GM21381 (cell line): ENCODE data around the gene KLHL33.

Experiments used
- ATAC-seq: cut with Tn5 transposase; IDR thresholded peaks from one replicate; pipeline ENCODE4 v1.9.1; 2021; ENCODE audit warnings: mild to moderate bottlenecking, moderate library complexity; ENCODE audit not compliant: unreplicated experiment

The KLHL33 gene

DNA sequence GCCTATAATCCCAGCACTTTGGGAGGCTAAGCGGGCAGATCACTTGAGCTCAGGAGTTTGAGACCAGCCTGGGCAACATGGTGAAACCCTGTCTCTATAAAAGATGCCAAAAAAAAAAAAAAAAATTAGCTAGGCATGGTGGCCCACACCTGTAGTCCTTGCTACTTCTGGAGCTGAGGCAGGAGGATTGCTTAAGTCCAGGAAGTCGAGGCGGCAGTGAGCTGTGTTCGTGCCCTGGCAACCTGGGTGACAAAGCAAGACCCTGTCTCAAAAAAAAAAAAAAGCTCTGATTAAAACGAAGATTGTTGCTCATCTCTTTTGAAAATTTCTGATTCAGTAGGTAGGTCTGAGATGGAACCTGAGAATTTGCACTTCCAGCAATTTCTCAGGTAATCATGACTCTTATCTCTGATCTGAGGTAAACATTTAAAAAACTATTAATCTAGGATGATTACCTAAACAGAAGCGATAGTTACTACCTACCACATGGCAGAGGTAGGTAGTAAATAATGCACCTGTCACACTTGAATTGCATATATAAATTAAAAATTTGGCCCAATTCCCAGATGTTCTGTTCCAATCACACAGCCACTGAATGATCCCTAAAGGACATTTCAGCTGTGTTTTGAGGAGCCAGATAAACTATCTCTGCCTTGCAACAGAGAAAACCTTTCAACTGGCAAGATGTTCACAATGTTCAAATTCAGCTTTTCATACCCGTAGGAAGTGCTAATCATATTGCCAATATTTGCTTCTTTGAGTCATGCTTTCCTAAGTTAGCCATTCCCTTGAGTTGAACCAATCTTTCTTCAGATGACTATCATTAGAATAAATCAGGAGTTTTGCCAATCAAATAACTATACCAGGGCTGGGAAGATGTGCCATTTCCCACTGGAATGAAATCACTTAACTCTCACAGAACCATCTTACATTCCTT is 18.4 kb downstream of the KLHL33 start:
- ATAC-seq = no peak

DNA sequence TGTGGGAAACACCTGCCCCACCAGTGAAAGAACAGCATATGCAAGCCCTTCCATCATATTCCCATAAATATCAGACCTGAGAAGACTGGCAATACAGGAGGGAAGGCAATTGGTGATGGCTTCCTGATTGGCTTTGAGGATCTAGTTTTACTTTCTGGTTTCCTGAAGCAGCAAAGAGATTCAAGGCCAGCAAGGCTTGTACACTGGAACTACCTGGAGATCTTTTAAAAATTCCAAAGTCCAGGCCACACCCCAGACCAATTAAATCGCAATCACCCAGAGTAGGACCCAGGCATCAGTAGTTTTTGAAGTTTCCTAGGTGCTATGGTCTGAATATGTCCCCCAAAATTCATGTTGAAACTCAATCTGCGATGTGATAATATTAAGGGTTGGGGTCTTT is 19.7 kb downstream of the KLHL33 start:
- ATAC-seq = no peak

DNA sequence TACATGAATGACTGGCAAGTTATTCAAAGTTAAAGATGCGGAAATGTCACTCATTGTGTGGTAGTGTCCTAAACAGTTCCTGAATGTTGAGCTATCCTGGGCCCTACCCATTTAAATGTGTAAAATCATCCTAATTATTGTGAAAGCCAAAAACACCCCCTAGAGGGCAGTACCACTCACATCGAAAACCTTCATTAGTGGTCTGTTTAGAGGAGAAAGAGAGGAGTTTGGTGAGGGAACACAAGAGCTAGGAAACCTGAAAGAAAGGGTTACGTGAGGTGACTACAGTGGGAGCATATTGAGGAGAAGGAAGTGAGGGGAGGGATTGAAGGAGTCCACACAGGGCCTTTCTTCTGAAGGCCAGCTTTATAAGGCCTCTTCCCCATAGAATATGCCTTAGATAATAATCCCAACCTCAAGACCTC is 20.2 kb downstream of the KLHL33 start:
- peak; percentile 36 for ATAC-seq

DNA sequence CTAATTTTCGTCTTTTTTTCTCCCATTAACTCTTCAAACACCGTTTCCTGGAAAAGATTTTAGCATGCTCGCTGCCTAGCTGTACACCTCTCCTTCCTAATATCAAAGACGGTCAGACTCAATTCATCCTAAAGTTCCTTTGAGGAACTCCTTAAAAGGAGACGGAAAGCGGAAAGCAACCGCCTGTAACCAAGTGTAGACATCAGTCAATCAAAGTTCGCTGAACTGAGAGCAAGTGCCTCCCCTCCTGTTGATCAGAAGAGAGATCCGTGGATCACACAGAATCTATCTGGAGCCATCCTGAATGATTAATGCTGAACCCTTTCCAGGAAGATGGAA is 22.3 kb downstream of the KLHL33 start:
- ATAC-seq = peak; percentile 35

DNA sequence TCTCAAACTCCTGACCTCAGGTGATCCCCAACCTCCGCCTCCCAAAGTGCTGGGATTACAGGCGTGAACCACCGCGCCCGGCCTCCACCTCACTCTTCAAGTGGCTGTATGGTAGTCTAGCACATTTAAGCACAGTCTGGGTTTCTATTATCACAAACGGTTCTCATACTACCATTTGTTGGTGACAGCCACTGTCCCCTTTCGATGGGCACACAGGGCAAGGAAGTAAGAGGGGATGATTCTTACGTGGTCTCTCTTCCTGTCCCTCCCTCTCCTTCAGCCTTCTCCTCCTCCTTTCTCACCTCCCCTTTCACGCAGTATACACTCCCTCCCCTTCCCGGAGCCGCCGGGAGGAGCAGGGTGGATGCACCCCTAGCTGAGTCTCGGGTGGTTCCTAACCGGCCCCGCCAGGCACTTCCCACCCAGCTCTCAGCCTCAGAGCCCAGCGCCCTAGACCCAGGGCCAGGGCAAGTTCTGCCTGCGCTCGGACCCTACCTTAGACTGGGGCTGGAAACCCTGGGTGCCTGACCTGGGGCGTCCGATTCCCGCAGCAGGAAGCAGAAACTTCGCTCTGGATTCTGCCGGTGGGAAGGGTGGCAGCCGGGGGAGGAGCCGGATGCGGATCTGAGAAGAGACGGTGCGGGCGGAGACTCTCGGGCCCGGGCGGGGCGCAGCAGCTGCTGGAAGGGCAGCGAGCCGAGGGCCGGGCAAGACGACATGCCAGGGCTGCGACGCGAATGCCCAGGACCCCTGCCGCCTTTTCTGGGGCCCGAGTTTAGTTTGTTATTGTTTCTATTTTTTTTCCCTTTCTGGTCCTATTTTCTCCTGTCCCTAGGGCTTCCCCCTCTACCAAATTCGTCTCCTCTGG is 22.9 kb downstream of the KLHL33 start, which contains the start of gene TEP1:
Gene TEP1, minus strand, starts transcription at position 626 of the 868 bp plus-strand sequence. CDS start 5,062 bp downstream, outside the sequence.
- ATAC-seq = peak; percentile 49

DNA sequence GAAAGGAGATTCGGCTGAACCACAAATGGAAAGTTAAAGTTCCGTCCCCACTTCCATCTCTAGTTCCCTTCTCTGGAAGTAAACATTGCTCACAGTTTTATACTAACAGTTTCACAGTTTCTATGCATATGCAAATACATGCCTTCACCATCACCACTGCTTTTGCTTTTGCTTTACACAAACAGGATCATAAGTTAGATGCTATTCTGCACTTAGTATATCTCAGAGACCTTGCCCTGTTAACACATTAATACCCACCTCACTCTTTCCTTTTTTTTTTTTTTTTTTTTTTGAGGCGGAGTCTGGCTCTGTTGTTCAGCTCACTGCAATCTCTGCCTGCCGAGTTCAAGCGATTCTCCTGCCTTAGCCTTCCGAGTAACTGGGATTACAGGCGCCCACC is 23.6 kb downstream of the KLHL33 start:
- ATAC-seq = peak; percentile 58

DNA sequence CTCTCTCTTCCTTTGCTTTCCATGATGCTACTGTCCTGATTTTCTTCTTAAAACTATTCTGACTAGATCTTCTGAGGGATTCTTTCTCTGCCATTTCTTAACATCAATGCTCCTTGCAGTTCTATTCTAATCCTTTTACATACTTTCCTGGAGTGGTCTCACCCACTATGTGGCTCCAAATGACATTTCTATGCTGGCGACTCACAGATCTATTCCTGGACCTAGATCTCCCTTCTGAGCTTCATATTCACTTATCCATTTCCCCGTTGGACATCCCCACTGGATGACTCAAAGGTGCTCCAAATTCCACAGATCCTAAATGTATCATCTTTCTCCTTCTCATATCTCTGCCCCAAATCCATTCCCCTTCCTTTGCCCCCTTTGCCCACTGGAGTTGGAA is 26.7 kb downstream of the KLHL33 start:
- ATAC-seq = no peak

DNA sequence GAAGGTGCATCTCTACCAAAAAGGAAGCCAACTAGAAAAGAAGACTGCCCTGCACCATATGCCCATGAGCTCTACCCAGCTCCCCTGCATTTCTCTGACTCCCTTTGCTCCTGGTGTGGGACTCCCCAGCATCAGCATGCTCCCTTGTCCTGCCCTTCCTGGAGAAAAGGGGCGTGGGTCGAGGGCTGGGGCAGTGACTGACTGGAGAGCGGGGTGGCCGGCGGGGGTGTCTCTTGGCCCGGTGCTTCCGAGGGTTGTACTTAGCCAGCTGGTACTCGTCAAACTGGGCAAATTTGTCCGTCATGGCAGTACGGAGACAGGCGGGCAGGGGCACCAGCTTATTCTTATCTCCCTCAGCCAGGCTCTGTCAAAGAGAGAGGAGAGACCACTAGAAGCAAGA is 32.4 kb downstream of the KLHL33 start:
- no peak for ATAC-seq

DNA sequence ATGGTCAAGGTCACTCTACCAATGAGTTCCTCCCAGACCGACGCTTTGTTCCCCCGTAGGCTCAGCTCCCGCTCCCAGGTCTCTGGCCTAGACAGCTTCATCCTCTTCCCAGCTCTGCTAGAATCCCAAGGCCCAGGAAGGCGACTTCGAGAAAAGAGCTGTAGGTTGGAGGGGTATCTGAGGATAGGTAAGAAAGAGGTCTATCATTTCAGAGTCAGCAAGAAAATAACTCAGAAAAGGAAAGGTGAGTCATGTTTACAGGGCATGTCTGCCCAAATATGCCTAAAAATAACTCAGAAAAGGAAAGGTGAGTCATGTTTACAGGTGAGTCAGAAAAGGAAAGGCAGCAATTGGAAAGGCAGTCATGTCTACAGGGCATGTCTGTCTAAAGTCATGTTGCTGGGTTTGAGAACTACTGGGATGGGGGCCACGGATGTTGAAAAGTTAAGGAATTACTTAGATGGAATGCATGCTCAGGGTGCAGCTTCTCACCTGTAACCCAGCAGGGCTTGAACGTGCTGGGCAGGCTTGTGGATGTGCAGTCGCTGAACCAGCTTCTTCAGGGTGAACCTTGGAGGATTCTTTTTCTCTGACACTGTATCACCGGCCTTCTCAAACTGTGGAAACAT is 34.9 kb downstream of the KLHL33 start:
- no peak for ATAC-seq

DNA sequence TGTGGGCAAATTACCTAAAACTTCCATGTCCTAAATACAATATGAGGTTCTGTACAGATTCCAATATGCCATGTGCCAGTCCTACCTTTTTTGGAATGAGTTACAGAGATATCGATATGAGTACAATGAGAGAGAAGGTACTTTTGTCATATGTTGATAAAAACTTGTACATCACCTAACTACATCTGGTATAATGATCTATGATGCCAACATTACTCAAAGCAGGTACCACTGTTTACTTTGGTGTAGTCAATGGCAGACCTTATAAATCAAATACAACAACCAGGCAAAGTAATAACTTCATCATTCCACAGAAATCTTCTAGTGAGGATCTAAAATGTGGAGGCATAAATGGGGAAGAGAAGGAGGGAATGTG is 35.4 kb downstream of the KLHL33 start:
- no peak for ATAC-seq

DNA sequence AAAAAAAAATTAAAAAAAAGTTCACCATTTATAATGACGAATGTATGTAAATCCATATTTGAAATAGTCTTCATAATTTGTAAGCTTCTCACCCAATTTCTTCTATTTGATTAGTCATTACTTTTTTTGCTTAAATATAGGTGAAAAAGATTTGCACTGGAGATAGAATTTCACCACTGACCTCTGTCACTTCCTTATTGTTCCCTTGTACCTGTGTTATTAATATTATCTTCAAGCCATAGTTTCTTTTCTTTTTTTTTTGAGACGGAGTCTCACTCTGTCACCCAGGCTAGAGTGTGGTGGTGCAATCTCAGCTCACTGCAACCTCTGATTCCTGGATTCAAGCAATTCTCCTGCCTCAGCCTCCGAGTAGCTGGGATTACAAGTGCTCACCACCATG is 38.5 kb downstream of the KLHL33 start:
- no peak for ATAC-seq

DNA sequence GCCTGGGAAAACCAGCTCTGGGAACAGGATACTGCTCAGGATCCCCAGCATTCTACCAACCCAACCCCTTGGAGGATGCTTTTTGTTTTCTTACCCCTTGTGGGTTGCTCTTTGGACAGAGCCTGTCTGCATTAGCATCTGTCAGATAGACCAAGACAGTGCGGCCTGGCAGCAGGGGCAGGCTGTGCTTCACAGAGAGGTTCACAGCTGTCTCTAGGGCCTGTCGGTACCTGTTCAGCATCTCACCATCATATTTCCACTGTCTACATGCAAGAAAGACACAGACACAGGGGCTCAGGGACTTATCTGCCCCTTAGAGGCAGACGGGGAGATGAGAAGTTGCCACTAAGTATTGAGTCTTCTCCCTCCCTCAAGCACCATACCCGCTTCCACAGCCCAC is 44.5 kb downstream of the KLHL33 start:
- ATAC-seq = no peak

DNA sequence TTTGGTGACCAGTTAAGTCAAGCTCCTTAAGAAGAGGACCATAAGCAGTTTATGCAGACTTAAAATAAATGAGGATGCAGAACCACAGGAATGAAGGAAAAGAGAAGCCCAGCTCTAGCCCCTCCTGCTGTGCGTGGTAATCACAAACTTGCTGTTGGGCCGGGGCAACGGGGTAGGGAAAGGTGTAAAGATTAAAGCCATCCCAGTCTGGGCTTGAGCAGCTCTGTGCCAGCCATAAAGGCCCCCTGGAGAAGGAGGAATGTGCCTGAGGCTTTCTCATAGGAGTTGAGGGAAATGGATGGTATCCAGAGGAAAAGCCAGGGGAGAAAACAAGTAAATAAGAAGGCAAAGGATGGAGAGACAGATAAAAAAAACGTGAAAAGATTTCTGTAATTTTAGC is 47.8 kb downstream of the KLHL33 start:
- ATAC-seq = no peak

DNA sequence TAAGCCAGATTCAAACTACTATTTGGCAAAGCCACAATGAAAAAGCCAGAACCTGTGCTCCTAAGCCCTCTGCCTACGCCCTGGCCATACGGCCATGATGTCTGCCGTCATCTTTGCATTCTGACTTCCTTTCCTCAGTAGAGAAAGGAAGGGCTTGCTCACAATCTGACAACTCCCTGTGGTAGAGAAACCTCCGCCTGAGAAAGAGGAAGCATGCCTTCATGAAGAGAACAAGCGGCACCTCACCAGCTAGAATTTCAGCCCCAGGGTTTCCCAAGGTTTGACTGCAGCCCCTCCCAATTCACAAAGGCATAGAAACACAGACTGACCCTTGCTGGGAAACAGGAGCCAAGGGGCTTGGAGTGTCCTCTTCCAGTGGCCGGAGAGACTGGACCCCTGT is 48.4 kb downstream of the KLHL33 start:
- ATAC-seq = peak; percentile 52

DNA sequence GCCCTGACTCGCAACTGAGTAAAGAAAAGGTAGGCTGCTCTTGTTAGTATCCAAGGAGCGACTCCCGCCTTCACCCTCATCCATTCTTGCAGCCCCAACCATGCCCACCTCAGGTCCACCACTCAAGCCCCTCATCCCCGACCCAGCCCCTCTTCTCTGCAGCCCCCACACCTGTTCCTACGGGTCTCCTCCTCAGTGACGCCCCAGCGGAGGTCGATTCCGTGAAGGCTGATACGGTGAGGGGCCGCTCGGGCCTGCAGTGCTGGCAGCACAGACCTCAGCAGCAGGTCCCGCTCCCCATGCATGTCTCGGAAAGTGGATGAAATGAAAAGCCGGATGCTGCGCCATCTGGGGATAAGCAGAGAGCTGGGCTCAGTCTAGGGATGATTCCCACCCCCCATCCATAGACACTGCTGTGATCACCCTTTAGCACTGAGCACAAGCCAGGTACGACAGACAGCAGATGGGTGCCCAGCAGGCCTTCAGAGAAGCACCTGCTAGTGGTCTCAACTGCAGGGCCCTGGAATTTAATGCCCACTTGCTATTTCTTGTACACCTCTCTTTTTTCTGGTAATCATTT is 49.6 kb downstream of the KLHL33 start:
- ATAC-seq = no peak

DNA sequence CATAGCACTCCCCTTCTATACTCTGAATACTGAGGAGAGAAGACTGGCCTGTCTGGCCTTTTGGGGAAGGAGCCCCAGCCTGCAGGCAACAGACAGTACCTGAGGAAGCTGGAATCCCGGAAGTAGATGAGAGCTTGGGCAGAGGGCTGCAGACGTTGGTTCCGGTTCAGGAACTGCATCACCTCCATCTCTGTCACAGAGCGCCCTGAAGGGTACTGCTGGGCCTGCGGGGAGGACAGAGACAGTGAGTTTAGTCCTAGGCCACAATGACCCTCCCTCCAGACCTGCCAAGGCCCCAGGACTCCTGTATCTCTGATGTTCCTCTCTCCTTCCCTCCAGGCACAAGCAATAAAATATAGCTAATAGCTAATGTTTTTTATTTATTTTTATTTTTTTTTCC is 51.1 kb downstream of the KLHL33 start:
- ATAC-seq = no peak

DNA sequence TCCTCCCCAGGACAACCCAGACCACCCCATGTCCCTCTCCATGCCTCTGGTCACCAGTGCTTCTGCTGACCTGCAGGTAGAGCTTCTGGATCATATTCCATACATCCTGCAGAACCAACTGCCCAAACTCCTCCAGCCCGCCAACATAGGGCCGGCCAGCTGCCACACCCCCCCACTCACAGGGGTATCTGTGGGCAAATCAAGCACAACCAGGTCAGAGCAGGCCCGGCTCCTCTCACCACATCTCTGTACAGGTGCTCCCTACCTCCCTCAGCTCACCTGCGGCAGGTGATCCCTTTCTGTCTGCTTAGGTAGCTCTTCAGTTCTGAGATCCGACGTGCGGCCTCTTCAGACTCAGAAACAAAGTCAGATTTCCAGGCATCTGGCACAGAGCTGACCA is 51.6 kb downstream of the KLHL33 start:
- ATAC-seq = no peak

DNA sequence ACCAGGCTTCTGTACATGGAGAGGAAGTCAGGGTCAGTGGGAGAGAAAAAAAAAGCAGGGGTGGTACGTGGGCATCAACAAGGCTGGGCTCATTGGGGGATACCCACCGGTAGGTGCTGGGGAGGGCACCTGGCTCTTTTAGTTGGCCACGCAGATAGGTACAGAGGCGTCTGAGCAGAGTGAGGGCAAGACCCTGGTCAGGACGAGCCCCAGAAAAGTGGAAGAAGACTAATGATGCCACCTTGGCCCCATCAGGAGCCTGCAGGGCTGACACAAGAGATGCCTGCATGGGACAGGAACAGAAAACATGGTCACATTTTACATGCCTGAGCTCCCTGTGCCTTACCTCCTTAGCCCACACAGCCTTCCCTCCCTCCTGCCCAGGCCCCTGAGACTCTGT is 52.3 kb downstream of the KLHL33 start:
- ATAC-seq = no peak

DNA sequence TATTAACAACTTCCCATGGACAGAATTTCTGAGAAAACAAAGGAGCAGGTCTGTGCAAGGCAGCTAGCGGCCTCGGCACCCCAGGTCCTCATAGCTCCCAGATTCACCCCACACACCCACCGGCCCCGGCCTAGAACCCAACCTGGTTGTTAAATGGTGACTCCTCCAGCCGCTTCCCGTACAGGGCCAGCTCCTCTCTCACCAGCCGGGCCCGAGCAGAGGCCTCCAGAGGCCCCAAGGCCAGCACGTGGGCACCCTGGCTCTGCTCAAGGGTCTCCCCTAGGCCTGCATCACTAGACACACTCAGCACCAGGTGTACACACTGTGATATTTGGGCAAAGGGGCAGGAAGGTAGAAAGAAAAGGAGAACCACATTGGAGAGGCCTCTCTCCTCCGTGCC is 52.9 kb downstream of the KLHL33 start:
- no peak for ATAC-seq

DNA sequence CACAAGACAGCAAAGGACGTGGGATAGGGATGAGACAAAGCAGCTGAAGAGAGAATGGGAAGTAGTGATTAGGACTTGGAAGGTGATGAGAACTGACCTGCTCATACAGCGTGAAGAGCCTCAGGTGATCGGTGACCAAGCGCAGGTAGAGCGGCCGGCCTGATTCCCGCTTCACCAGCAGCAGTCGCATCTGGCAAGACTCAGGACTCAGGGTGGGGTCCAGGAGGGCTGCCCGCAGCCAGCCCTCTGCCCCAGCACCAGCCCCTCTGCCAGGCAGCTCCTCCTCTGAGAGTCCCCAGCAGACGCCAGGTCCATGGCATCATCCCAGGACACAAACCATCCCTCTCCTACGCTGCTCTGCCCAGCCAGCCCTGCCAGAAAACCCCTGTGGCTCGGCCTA is 53.4 kb downstream of the KLHL33 start:
- no peak for ATAC-seq

DNA sequence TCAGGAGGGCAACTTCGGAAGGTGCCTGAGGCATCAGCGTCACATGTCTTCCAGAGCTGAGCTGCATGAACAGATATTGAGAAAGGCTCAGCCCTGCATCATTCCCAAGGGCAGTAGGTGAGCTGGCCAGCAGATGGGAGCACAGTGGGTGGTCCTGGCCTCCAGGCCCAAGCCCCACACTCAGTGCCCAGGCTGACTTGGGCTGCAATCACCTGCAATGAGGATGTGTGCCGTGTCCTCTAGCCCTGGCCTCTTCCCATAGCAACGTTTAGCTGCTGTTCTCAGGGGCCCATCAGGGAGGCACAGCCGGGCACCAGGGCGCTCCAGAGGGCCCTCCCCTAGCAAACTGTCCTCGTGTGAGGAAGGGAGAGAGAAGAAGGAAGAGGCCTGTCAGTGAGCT is 54.6 kb downstream of the KLHL33 start:
- ATAC-seq = no peak
